H1 (cell line): ENCODE measurements around the gene ECT2L. TPM values are rescaled to one million over a fixed set of nuclear protein-coding genes. Genes with fewer than 3 reads are reported as not detected.

Experiments used
- CTCF ChIA-PET: fragments of 300-600 bp; sonication (Branson Sonifier 250); formaldehyde crosslinking; loops from one replicate; lab custom pipeline; 2021; ENCODE audit not compliant: partially characterized antibody; lab: Charles Lee
- POLR2A ChIA-PET: fragments of 300-600 bp; sonication (Branson Sonifier 250); formaldehyde crosslinking; loops from one replicate; lab custom pipeline; 2021; ENCODE audit warnings: inconsistent platforms; ENCODE audit not compliant: partially characterized antibody; lab: Charles Lee
- DNase-seq, 2 experiments: peaks; one replicate each; pipeline versions ENCODE4 v3.0.0 to v3.0.0-alpha.2; 2010 to 2022; ENCODE audit warnings: low spot score in 2 of 2, low read depth in 1 of 2, mixed read lengths in 1 of 2
- FAIRE-seq: peaks from 2 replicates; lab custom pipeline; 2011; peaks lifted over from hg19 to GRCh38; lab: Jason Lieb, UNC
- H2AFZ ChIP-seq: 2 replicates; pipeline ENCODE4 v1.8.1; 2012; ENCODE audit warnings: low read length, inconsistent platforms
- H2AK5ac ChIP-seq: 2 replicates; pipeline ENCODE4 v1.6.1; 2013; ENCODE audit warnings: low read depth, low read length
- H2BK120ac ChIP-seq: replicated peaks from 2 replicates; pipeline ENCODE3; 2013; ENCODE audit warnings: low read depth, low read length, inconsistent platforms
- H2BK12ac ChIP-seq: 2 replicates; pipeline ENCODE4 v1.6.1; 2013; ENCODE audit warnings: low read depth, low read length
- H2BK15ac ChIP-seq: 2 replicates; pipeline ENCODE4 v1.6.1; 2013; ENCODE audit warnings: low read length
- H2BK20ac ChIP-seq: 2 replicates; pipeline ENCODE4 v1.6.1; 2013; ENCODE audit warnings: low read length
- H2BK5ac ChIP-seq: 2 replicates; pipeline ENCODE4 v1.6.1; 2013; ENCODE audit warnings: low read depth, low read length
- H3K14ac ChIP-seq: 2 replicates; pipeline ENCODE4 v1.6.1; 2013; ENCODE audit warnings: inconsistent platforms; ENCODE audit not compliant: insufficient read length
- H3K18ac ChIP-seq: 2 replicates; pipeline ENCODE4 v1.6.1; 2013; ENCODE audit warnings: low read length; ENCODE audit errors: extremely low read depth
- H3K23ac ChIP-seq: 2 replicates; pipeline ENCODE4 v1.6.1; 2013; ENCODE audit warnings: inconsistent platforms; ENCODE audit not compliant: insufficient read length
- H3K23me2 ChIP-seq: 2 replicates; pipeline ENCODE4 v1.6.1; 2013; ENCODE audit warnings: low read depth, low read length
- H3K27ac ChIP-seq: 2 replicates; pipeline ENCODE4 v1.6.1; 2011; ENCODE audit warnings: low read depth, low read length, inconsistent platforms
- H3K27me3 ChIP-seq, 4 experiments: replicated peaks in 1 of 4; 1 replicate in 1 of 4; 2 replicates in 3 of 4; pipeline versions ENCODE4 v1.6.1 to v1.8.1; 2011 to 2013; ENCODE audit warnings: low read length in 3 of 4, mild to moderate bottlenecking in 3 of 4, inconsistent platforms in 2 of 4, mixed read lengths in 2 of 4, moderate library complexity in 1 of 4; ENCODE audit not compliant: control insufficient read depth in 3 of 4, insufficient read depth in 3 of 4; ENCODE audit errors: extremely low read depth in 1 of 4
- H3K36me3 ChIP-seq, 4 experiments: 2 replicates each; pipeline versions ENCODE4 v1.6.1 to v1.8.1; 2011 to 2013; ENCODE audit warnings: mild to moderate bottlenecking in 4 of 4, low read length in 3 of 4, moderate library complexity in 2 of 4, control low read depth in 1 of 4, inconsistent platforms in 1 of 4; ENCODE audit not compliant: insufficient read depth in 4 of 4, control insufficient read depth in 2 of 4
- H3K4ac ChIP-seq: replicated peaks from 2 replicates; pipeline ENCODE3; 2013; ENCODE audit warnings: low read length, low read depth, mixed read lengths, inconsistent platforms; ENCODE audit not compliant: insufficient read length
- H3K4me1 ChIP-seq, 4 experiments: replicated peaks in 1 of 4; 1 replicate in 1 of 4; 2 replicates in 3 of 4; pipeline versions ENCODE4 v1.6.1 to v1.8.1; 2011 to 2013; ENCODE audit warnings: low read length in 3 of 4, inconsistent platforms in 2 of 4, mixed read lengths in 1 of 4; ENCODE audit not compliant: insufficient read depth in 4 of 4, control insufficient read depth in 3 of 4
- H3K4me2 ChIP-seq, 2 experiments: 2 replicates each; pipeline versions ENCODE4 v1.6.1 to v1.8.1; 2011 to 2013; ENCODE audit warnings: low read depth in 2 of 2, low read length in 2 of 2, control low read depth in 1 of 2, inconsistent platforms in 1 of 2, mild to moderate bottlenecking in 1 of 2; ENCODE audit not compliant: insufficient read depth in 1 of 2
- H3K4me3 ChIP-seq, 4 experiments: fragments of 200-600, 300-600 bp in 1 of 4; sonication (generic), shearing (Covaris generic), sonication (Bioruptor Twin) in 1 of 4; 2 replicates each; pipeline versions ENCODE4 v1.5.1 to v1.8.1; 2011 to 2016; ENCODE audit warnings: low read length in 4 of 4, low read depth in 3 of 4, control low read depth in 2 of 4, inconsistent platforms in 2 of 4, mild to moderate bottlenecking in 2 of 4, mixed read lengths in 1 of 4, moderate library complexity in 1 of 4; ENCODE audit not compliant: insufficient read depth in 2 of 4; ENCODE audit errors: extremely low read depth in 1 of 4
- H3K56ac ChIP-seq: replicated peaks from 2 replicates; pipeline ENCODE3; 2013; ENCODE audit warnings: low read depth, mild to moderate bottlenecking, mixed read lengths, low read length, inconsistent platforms; ENCODE audit not compliant: insufficient read length
- H3K79me1 ChIP-seq: 2 replicates; pipeline ENCODE4 v1.6.1; 2013; ENCODE audit warnings: low read depth, low read length, control low read depth
- H3K79me2 ChIP-seq, 2 experiments: 2 replicates each; pipeline versions ENCODE4 v1.6.1 to v1.8.1; 2012 to 2013; ENCODE audit warnings: low read length in 2 of 2, mild to moderate bottlenecking in 2 of 2, inconsistent platforms in 1 of 2; ENCODE audit not compliant: insufficient read depth in 2 of 2, control insufficient read depth in 1 of 2
- H3K9ac ChIP-seq, 4 experiments: replicated peaks in 1 of 4; 1 replicate in 1 of 4; 2 replicates in 3 of 4; pipeline versions ENCODE4 v1.6.1 to v1.8.1; 2011 to 2013; ENCODE audit warnings: low read depth in 3 of 4, low read length in 3 of 4, control low read depth in 2 of 4, mild to moderate bottlenecking in 2 of 4, moderate library complexity in 2 of 4, inconsistent platforms in 1 of 4; ENCODE audit errors: extremely low read depth in 1 of 4
- H3K9me3 ChIP-seq, 2 experiments: 2 replicates each; pipeline versions ENCODE4 v1.6.1 to v1.8.1; 2012 to 2013; ENCODE audit warnings: mild to moderate bottlenecking in 2 of 2, moderate library complexity in 2 of 2, control low read depth in 1 of 2, inconsistent platforms in 1 of 2, low read depth in 1 of 2, low read length in 1 of 2, mixed read lengths in 1 of 2; ENCODE audit not compliant: insufficient read depth in 2 of 2
- H4K20me1 ChIP-seq, 2 experiments: replicated peaks in 1 of 2; 2 replicates each; pipeline versions ENCODE3 to v1.8.1; 2011 to 2013; ENCODE audit warnings: inconsistent platforms in 2 of 2, low read length in 2 of 2, mild to moderate bottlenecking in 1 of 2; ENCODE audit not compliant: insufficient read depth in 2 of 2, control insufficient read depth in 1 of 2
- H4K5ac ChIP-seq: 2 replicates; pipeline ENCODE4 v1.6.1; 2013; ENCODE audit warnings: low read length, low read depth, mixed read lengths, inconsistent platforms; ENCODE audit not compliant: insufficient read length
- H4K8ac ChIP-seq: 2 replicates; pipeline ENCODE4 v1.8.0; 2013; ENCODE audit warnings: mild to moderate bottlenecking, moderate library complexity, low read length, inconsistent platforms; ENCODE audit not compliant: insufficient read depth; ENCODE audit errors: extremely low read depth
- H4K91ac ChIP-seq: replicated peaks from 2 replicates; pipeline ENCODE3; 2013; ENCODE audit warnings: low read length, mixed read lengths, inconsistent platforms; ENCODE audit not compliant: insufficient read length
- KDM1A ChIP-seq: fragments of 200-600, 300-600 bp; sonication (generic); IDR thresholded peaks from 2 replicates; pipeline ENCODE4 v1.7.1; 2016; ENCODE audit warnings: mild to moderate bottlenecking, low read length, borderline replicate concordance
- RFX5 ChIP-seq: IDR thresholded peaks from 2 replicates; pipeline ENCODE4 v1.6.1; 2011; ENCODE audit warnings: low read depth, low read length, improper control_type of control experiment, borderline replicate concordance
- WGBS, 2 experiments: shearing (Covaris generic) in 1 of 2; methylation state at CpG; one replicate each; pipeline versions ENCODE4 v1.1.6 to v1.1.7; 2013 to 2015; ENCODE audit warnings: low lambda C conversion rate in 2 of 2, mixed read lengths in 2 of 2, inconsistent platforms in 1 of 2, low coverage in 1 of 2, missing lambda C conversion rate in 1 of 2; ENCODE audit not compliant: insufficient replicate concordance in 2 of 2, insufficient coverage in 1 of 2, insufficient read length in 1 of 2; ENCODE audit errors: extremely low coverage in 1 of 2, missing lambda C conversion rate in 1 of 2; 5-methylcytosine and 5-hydroxymethylcytosine counted together
- polyA plus RNA-seq, 7 experiments: library from polyadenylated mRNA; depleted of rRNA in 3 of 7; stranded (reverse) in 5 of 7; unstranded in 2 of 7; fragments of >200 nt in 5 of 7; fragments of 200-250 nt in 2 of 7; gene quantifications; 1 replicate in 5 of 7; 2 replicates in 1 of 7; 4 replicates in 1 of 7; pipeline versions ENCODE4 v1.2.1 to v1.2.3, GENCODE V29; 2011 to 2013; ENCODE audit warnings: missing spikeins in 2 of 7, mixed read lengths in 2 of 7
- total RNA-seq: library from RNA; stranded (reverse); fragmentation: NEBNext Ultra II Directional; extraction: Animal tissue kit (Norgen Biotek cat#: 25700); gene quantifications from 2 replicates; pipeline ENCODE4 v1.2.1, GENCODE V29; 2021

The ECT2L gene
- total and polyA plus RNA-seq, 2 of the 8 experiments (the other 6 are each of a cell fraction or from before 2014, with no cell fraction given) = not detected

DNA sequence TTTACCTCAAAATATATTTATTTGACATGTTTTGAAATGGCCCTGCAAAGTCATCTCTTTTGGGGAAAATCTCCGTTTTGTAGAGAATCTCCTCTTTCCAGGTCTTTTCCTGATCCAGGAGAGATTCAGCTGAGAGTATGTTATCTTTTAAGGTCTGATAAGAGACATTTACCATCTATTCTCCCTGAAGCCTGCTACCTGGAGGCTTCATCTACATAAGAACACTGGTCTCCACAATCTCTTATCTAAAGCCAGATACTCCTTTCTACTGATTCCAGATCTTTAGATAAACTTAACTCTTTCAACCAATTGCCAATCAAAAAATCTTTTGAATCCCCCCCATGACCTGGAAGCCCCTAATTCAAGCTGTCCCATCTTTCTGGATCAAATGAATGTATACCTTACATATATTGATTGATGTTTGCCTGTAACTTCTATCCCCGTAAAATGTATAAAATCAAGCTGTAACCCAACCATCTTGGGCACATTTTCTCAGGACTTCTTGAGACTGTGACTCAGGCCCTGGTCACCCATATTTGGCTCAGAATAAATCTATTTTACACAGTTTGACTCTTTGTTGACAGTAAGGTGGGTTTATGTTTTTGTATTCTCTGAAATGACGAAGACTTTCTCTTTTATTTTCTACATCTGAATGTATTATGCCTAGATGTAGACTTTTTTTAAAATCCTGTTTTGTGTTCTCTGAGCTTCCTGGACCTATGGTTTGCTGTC, 95.5 kb downstream of the ECT2L start:
- Histone ChIP-seq H4K20me1 (no peaks in the 10 kb centered on the region), H3K79me1 (no peaks in the 10 kb centered on the region), H2BK12ac (no peak overlapping the region), H3K9ac (no peak overlapping the region), H3K4ac (no peak overlapping the region), H2BK20ac (no peak overlapping the region), H4K8ac (no peak overlapping the region), H2BK120ac (no peak overlapping the region), H3K14ac (no peak overlapping the region), H3K23me2 (no peaks in the 10 kb centered on the region), H3K56ac (no peak overlapping the region), H3K27me3 (no peaks in the 10 kb centered on the region), H3K9me3 (no peaks in the 10 kb centered on the region), H3K23ac (no peak overlapping the region), H2AK5ac (no peak overlapping the region), H3K18ac (no peak overlapping the region), H3K36me3 (no peaks in the 10 kb centered on the region), H3K4me2 (no peak overlapping the region), H2BK15ac (no peak overlapping the region), H2AFZ (no peak overlapping the region), H3K27ac (no peak overlapping the region), H3K79me2 (no peaks in the 10 kb centered on the region), H2BK5ac (no peak overlapping the region), H3K4me3 (no peak overlapping the region), H3K4me1 (no peaks in the 10 kb centered on the region; a peak in 1 of 7 replicates), H4K5ac (no peak overlapping the region), H4K91ac (no peak overlapping the region)
- WGBS, 2 experiments = 89% methylated on average over 3 of the region's 3 CpGs; no CpG with 5 or more reads in 1 of the 2 experiments
- CTCF ChIA-PET = interaction anchor here (0.6 to 0.7 kb wide), 2 partner anchors 76 to 77 kb away, joined by 3 to 4 read pairs; no protein-coding TSS in a partner anchor
- POLR2A ChIA-PET = interaction anchor here (1.1 to 2.2 kb wide), 2 partner anchors 10 kb away, joined by 4 to 9 read pairs; no protein-coding TSS in a partner anchor
- FAIRE-seq (no peak), DNase-seq (no peak)
- TF ChIP-seq RFX5 (no peak), KDM1A (no peak)
